ENCODE results near the gene SKIL. TPM values are rescaled to one million over a fixed set of nuclear protein-coding genes. Genes with fewer than 3 reads are reported as not detected.
A peak's percentile ranks its signal among the peaks of the same experiment; 100 is the strongest.

SKIL gene
- total RNA-seq, 1 donor from 2014 or later = 94.0 TPM

DNA sequence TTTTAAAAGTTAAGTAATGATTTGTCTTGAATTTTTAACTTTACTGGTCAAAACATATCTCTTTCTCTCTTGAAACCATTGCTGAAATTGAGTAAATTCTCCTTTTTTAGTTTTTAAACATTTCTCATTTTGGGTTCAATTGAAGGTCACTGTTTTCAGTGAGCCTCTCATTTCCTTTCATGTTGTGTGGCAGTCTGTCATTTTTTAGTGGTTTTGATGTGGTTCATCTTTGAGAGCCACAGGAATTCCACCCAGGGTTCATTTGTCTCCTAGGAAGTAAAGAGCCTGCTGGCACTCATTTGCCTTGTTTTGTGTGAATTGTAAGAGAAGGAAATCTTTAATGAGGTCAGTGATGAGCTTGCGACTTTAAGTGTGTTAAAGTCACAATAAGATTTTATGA, 71.5 kb downstream of the SKIL start:
- TF ChIP-seq, protein P1, sequence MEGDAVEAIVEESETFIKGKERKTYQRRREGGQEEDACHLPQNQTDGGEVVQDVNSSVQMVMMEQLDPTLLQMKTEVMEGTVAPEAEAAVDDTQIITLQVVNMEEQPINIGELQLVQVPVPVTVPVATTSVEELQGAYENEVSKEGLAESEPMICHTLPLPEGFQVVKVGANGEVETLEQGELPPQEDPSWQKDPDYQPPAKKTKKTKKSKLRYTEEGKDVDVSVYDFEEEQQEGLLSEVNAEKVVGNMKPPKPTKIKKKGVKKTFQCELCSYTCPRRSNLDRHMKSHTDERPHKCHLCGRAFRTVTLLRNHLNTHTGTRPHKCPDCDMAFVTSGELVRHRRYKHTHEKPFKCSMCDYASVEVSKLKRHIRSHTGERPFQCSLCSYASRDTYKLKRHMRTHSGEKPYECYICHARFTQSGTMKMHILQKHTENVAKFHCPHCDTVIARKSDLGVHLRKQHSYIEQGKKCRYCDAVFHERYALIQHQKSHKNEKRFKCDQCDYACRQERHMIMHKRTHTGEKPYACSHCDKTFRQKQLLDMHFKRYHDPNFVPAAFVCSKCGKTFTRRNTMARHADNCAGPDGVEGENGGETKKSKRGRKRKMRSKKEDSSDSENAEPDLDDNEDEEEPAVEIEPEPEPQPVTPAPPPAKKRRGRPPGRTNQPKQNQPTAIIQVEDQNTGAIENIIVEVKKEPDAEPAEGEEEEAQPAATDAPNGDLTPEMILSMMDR (IDR thresholded peaks at IDR 0.05) = no peak
- peaks cover 10% of the 10 kb centered on the region for H3K36me3 Mint-ChIP-seq (ENCODE audit: low read depth)
- no peak overlapping the region for H3K4me3 Mint-ChIP-seq (ENCODE audit: unreplicated experiment)
- H3K4me1 Mint-ChIP-seq (ENCODE audit: low read depth) = peaks cover 4% of the 10 kb centered on the region
- H3K27ac Mint-ChIP-seq (ENCODE audit: unreplicated experiment) = no peak overlapping the region
- DNase-seq (ENCODE audit: low spot score) = no peak
- no peaks in the 10 kb centered on the region for H3K9me3 Mint-ChIP-seq (ENCODE audit: low read depth)
- H3K27me3 Mint-ChIP-seq (ENCODE audit: low read depth) = no peaks in the 10 kb centered on the region

DNA sequence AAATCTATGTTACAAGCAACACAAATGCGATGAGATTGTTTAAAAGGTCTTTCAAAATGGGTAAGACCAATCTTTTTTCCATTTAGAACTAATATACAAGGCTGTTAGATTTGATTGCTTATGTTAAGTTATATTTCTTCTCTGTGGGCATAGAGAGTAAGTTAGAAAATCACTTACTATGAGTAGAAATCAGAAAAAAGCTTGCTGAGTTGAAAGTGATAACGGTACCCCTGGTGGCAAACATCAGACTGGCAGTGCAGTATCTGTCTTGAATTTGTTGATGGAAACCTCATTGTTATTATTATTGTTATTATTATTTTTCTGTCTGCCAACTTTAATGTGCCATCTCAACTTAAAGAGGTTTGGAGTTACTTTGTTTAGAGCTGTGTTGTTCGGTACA, 73.5 kb downstream of the SKIL start:
- H3K27me3 Mint-ChIP-seq (ENCODE audit: low read depth) = no peaks in the 10 kb centered on the region
- no peak for DNase-seq (ENCODE audit: low spot score)
- H3K27ac Mint-ChIP-seq (ENCODE audit: unreplicated experiment) = no peak overlapping the region
- peaks cover 5% of the 10 kb centered on the region for H3K36me3 Mint-ChIP-seq (ENCODE audit: low read depth)
- TF ChIP-seq, protein P1 (IDR thresholded peaks at IDR 0.05) = peak; percentile 45
- H3K4me1 Mint-ChIP-seq (ENCODE audit: low read depth) = peaks cover 4% of the 10 kb centered on the region
- H3K4me3 Mint-ChIP-seq (ENCODE audit: unreplicated experiment) = no peak overlapping the region
- no peaks in the 10 kb centered on the region for H3K9me3 Mint-ChIP-seq (ENCODE audit: low read depth)

- DNase-seq (ENCODE audit: low spot score) = no peak
- TF ChIP-seq, protein P1 (IDR thresholded peaks at IDR 0.05) = no peak
- Mint-ChIP-seq H3K27ac (ENCODE audit: unreplicated experiment) (no peak overlapping the region), H3K27me3 (ENCODE audit: low read depth) (no peaks in the 10 kb centered on the region), H3K36me3 (ENCODE audit: low read depth) (peaks cover 12% of the 10 kb centered on the region), H3K9me3 (ENCODE audit: low read depth) (no peaks in the 10 kb centered on the region), H3K4me3 (ENCODE audit: unreplicated experiment) (no peak overlapping the region), H3K4me1 (ENCODE audit: low read depth) (peaks cover 4% of the 10 kb centered on the region)
Observed at GRCh38 chr3:170432416-170432815, 74.9 kb downstream of the SKIL start.

DNA sequence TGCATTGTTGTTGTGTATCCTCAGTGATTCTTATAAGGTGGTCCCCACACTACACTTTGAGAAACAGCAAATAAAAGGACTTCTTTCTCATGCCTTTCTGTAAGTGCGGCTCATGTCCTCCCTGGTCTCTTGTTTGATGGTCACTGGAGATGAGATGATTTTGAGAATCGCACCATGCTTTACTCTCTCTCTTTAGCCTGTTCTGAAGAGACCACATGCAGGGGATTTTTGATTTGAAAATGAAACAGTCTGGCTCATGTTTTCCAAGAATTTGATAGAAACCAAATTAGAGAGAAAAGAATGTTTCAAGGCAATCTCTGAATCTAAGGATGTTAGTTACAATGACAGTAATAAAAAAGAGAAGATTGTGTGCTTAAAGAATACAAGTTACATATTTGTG, 79.2 kb downstream of the SKIL start:
- Mint-ChIP-seq H3K36me3 (ENCODE audit: low read depth) (peaks cover 9% of the 10 kb centered on the region), H3K4me1 (ENCODE audit: low read depth) (no peaks in the 10 kb centered on the region), H3K9me3 (ENCODE audit: low read depth) (no peaks in the 10 kb centered on the region), H3K4me3 (ENCODE audit: unreplicated experiment) (no peak overlapping the region), H3K27me3 (ENCODE audit: low read depth) (no peaks in the 10 kb centered on the region), H3K27ac (ENCODE audit: unreplicated experiment) (no peak overlapping the region)
- DNase-seq (ENCODE audit: low spot score) = no peak
- TF ChIP-seq, protein P1 (IDR thresholded peaks at IDR 0.05) = no peak

DNA sequence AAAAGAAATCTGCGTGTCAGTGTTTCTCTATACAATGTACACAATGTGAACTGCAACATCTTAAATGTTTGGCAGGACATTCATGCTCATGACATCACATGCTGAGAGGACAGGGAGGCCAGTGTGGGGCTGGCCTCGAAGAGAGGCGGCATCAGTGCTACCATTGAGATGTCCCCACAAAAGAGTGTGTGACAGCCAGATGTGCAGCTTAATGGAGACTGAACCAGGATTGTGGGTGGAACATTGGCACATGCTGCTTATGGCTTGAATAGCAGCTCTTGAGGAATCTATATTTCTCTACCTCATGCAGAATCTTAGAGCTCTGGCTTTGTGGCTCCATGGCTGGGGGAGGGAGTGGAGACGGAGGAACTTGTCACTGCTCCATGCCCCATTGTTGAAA, 79.7 kb downstream of the SKIL start:
- TF ChIP-seq, protein P1 (IDR thresholded peaks at IDR 0.05) = no peak
- no peaks in the 10 kb centered on the region for H3K27me3 Mint-ChIP-seq (ENCODE audit: low read depth)
- H3K36me3 Mint-ChIP-seq (ENCODE audit: low read depth) = peaks cover 9% of the 10 kb centered on the region
- no peaks in the 10 kb centered on the region for H3K4me1 Mint-ChIP-seq (ENCODE audit: low read depth)
- no peak overlapping the region for H3K27ac Mint-ChIP-seq (ENCODE audit: unreplicated experiment)
- H3K9me3 Mint-ChIP-seq (ENCODE audit: low read depth) = no peaks in the 10 kb centered on the region
- DNase-seq (ENCODE audit: low spot score) = no peak
- no peak overlapping the region for H3K4me3 Mint-ChIP-seq (ENCODE audit: unreplicated experiment)

Measured in chondrocyte (in vitro differentiated cells).